CD1c-positive myeloid dendritic cell (primary cell): ENCODE data around the gene ADARB1.
"Not testable (repeated sequence)": the region's sequence is repeated elsewhere in the genome, so short reads cannot be mapped to it uniquely, and the experiment has no call there.

Experiments
- DNase-seq: peaks from one replicate; pipeline ENCODE4 v3.0.0-alpha.2; 2016; ENCODE audit errors: extremely low spot score

Gene ADARB1

DNA sequence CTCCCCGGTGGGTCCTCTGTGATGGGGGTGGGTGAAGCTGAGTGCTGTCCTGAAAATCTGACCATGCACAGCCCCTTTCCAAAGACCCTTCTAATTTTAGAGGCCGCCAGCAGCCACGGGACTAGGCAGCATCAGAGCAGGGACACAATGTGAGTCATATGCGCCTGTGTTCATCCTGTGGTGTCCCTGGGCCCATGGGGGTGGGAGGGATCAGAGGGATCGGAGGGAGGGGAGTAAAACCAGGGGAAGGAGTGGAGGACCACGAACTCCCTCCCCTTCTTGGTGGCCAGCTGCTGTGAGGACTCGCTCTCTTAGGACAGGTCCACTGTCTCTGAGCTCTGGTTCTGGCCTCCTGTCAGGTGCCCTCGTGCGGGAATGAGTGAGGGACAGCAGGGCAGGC lies 61.5 kb downstream of the ADARB1 start:
- DNase-seq = no peak

DNA sequence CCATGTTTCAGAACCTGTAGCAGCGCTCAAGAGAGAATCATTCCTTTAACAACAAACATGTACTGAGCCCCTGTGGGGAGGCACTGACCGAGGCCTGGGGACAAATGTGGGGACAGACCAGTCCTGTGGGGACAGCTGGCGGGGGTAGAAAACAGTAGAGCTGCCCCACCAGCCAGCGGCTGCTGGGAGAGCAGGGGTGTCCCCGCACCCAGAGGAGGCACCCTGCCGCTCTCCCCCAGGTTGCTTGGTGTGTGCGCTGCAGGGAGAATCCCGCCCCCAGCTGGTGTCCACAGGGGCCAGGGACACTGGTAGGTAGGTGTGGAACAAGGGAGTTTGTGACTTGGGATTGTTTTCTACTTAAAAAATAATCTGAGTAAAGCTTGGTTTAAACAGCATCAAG lies 62.1 kb downstream of the ADARB1 start:
- DNase-seq = no peak

DNA sequence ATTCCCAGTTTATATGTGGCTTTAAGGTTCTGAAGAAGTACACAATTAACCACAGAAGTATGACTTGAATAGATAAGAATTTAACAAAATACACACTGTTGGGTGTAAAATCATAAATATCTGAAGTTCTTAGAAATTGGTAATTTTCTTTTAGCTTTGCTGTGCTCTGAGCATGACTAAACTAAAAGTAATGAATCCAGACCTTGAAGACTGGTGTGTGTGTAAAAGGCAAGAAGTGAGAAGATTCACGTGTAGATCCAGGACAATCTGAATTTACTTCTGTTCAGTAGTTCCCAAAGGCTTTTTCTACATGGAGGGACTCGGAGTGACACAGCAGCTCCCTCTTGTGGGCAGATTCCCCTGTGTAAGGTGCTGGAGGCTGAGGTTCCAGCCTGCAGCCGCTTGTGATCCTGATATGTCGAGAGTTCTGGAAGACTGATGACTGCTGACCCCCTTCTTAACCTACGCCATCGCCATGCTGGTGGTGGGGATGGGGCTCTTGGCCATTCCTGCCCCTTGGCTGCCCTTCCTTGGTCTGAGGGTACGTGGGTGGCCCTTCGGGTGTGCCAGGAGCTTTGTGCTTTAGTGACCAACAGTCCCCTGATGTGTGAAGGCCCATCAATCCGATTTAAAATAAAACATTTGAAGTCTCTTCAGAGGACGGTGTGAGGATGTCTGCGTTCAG lies 62.7 kb downstream of the ADARB1 start:
- peak; percentile 83 for DNase-seq

DNA sequence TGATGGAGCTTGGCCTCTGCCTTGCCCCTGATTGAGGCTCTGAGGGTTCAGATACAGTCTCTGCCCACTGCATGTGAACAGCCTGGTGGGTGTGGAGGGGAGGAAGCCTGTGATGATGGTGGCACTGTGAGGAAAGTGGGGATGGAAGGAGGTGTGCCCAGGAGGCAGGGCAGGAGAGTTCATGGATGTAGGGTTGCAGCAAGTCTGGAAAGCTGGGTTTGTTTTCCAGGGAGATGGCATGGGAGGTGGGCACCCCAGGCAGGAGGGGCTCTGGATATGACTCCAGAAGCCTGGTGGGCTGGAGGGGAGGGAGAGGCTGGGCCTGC lies 63.2 kb downstream of the ADARB1 start:
- no peak for DNase-seq

DNA sequence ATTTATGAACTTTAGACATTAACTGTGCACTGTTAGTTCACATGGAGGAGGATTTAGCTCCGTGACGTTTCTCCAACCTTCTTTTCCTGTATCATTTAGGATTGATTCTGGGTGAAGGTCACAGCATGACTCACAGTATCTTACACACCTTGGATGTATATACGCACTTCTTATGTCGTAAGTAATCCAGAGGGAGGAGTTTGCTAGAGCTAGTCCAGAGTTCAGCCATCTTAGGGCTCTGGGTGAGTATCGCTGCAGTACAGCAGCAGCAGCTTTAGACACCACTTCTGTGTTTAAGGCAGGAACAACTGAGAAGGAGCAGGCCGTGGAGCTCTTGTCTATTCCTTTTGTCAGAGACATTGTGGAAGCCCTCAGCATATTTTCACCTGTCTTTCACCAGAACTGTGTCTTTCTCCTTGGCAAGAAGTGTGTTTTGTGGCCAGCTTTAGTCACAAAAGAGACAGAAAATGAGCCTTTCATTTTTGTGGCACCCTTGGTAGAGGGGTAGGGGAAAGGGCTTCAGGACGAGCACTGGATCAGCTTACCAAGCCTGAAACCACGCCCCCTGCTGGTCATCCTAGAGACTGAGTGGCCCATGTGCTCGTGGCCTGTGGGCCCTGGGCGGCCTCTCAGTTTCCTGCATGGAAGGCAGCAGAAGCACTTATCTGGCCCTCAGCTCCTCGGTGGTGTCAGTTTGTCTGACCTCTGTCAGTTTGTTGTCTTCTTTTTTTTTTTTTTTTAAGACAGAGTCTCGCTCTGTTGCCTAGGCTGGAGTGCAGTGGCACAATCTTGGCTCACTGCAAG lies 64.0 kb downstream of the ADARB1 start:
- peak; percentile 80 for DNase-seq

DNA sequence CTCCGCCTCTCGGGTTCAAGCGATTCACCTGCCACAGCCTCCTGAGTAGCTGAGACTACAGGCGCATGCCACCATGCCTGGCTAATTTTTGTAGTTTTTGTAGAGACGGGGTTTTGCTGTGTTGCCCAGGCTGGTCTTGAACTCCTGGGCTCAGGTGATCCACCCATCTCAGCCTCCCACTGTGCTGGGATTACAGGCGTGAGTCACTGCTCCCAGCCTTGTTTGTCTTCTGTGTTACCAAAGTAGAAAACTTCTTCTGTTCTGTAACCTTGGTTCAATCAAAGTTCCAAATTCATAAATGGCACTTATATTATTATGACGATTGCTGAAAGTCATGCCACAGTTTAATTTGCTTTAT lies 64.6 kb downstream of the ADARB1 start:
- DNase-seq = not testable (repeated sequence)

DNA sequence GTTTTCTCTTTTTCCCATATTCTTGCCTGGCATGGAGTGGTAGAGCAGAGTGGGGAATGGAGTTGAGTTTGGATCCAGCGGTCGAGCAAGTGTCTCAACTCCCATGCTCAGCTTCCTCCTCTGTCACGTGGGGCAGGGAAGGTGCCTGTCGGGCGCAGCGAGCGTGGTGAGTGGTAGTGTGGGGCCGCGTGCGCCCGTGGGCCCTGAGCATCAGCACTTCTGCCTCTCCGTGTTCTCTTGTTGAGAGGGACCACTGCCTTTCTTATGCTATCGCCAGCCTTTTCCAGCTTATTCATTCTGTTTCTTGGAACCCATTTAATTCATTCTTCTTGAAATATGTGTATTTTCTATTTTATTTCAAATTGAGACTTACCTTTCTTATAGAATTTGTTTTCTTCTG lies 65.1 kb downstream of the ADARB1 start:
- DNase-seq = no peak

DNA sequence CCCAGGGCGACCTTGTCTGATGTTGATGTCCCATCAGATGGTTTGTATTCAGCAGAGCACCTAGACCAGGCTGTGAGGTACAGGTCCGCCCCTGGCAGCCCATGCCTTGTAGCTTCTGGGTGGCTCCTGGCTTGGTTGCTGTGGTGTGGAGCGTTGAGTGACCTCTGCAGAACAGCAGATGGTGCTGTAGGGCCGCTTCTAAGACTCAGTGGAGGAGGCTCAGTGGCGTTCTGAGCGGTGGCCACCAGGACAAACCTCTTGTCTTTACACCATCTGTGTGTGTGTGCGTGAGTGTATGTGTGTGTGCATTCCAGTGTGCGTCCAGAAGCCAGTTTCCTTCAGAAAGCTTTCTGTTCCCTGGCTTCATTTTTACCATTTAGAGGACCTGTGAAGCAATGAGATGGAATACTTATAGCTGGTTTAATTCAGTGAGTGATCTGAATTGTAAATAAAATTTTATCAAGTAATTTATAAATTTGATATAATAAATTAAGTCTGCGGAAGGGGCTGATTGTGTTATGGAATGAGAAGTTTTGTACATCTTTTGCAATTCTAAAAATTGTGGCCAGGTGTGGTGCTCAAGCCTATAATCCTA lies 66.1 kb downstream of the ADARB1 start:
- DNase-seq = peak; percentile 85

DNA sequence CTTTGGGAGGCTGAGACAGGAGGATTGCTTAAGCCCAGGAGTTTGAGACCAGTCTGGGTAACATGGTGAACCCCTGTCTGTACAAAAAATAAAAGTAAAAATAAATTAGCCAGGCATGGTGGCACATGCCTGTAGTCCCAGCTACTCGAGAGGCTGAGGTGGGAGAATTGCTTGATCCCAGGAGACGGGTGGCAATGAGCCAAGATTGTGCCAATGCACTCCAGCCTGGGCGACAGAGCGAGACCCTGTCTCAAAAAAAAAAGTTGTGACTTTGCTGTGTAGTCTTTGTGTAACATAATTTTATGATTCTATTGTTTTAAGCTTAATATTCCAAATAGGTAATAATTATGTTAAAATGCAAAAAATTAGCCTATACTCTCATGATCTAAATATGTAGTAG lies 66.6 kb downstream of the ADARB1 start:
- DNase-seq = not testable (repeated sequence)

DNA sequence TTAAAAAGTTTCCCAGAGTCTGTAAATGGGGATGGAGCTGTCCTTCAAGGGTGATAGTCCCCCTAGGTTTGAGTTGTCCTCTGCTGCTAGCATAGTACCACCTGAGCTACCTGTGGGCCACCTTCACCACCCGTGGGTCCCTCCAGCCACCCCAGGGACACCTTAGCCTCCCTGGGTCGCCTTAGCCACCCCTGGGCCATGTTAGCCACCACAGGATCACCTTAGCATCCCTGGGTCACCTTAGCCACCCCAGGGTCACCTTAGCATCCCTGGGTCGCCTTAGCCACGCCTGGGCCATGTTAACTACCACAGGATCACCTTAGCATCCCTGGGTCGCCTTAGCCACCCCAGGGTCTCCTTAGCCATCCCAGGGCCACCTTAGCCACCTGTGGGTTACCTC lies 67.1 kb downstream of the ADARB1 start:
- no peak for DNase-seq

DNA sequence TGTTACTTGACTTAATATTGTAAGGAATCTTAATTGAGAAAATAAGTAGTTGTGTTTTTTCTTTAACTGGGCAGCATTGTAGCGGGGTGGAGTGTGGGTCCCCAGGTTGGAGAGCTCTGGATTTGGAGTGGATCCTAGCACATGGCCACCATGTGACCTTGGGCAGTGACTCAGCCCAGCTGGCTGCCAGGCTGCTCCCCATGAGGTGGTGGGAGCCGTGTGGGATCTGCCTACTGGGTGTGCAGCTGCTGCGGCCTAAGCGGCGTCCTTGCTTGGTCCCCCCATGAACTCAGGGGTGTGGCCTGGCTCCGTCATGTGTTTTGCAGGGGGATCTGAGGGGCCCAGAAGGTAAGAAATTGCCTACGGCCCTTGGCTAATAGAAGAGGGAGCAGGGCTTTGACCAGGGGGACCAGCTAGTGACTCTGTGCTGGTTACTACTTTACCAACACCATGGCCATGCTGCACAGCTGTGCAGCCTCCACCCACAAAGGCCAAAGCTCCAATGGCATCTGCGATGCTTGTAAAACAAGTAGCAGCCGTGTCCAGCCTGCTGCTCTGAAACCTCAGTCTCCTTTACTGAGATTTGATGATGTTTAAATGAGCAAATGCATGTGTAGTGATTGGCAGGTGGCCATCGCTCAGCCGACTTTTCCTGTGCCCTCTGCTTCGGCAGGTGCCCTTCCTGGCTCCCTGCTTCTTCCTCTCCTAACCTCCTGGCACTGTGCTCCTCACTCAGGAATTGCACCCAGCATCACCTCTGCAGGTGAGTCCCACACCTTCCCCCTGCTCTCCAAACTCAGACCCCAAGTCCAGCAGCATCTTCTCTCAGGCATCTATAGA lies 68.3 kb downstream of the ADARB1 start:
- no peak for DNase-seq

DNA sequence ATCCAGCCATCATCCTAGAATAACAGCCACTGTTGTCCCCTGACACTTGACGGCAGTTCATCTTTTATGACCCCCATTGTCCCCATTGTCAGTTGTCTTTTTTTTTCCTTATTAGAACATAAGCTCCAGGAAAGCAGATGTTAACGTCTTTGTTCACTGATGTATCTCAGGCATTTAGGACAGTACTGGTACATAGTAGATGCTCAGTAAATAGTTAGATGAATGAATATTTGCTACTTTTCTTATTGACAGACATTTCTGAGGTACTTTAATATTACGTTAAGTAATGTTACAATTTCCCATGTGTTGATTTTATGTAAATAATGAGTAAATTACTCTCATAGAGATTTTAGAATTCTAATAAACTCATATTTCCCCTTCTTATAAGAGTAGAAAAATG lies 69.5 kb downstream of the ADARB1 start:
- DNase-seq = no peak

DNA sequence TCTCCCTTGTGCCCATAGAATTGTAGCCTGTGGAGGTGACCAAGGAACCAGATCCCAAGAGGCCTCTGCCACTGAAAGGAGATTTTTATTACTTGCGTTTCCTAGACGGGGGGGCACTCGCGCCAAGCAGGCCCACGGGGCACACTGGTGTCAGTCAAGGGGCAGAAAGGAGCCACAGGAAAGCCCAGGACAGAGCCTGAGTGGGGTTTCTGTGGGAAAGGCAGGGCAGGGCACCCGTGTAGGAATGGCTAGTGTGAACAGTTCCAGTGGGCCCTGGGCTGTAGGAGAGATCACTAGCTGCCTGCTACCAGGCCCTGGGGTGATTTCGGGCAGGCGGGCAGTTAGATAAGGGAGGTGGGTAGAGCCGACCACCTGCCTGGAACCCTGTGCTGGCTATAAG lies 70.8 kb downstream of the ADARB1 start:
- DNase-seq = no peak

DNA sequence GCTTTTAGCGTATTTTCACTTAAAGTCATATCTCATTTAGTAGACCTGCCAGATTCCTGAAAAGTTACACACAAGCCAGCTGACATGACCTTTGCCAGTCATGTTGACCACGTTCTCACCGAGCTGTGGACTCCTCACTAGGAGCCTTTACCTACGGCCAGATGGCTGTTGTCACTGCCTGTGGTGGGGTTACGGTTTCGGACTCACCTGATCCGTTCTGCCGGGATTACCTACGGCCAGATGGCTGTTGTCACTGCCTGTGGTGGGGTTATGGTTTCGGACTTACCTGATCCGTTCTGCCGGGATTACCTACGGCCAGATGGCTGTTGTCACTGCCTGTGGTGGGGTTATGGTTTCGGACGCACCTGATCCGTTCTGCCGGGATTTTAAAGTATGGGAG lies 71.5 kb downstream of the ADARB1 start:
- DNase-seq = not testable (repeated sequence)

DNA sequence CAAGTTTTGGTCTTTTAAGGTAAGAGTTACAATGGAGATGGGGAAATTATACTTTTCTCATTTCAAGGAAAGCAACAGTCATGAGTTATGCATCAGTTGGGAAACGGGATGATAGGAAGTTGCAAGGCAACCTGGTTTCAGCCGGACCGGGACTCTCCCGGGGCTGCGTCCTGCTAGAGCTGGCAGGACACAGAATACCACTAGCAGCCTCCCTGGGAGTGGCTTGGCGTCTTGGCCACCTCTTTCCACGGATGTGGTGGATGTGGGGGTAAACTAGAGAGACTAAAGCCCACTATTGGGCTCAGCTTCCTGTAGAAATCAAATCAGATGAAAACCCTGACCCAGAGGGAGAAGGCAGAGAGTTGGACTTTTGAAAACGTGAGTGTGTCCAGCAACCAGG lies 71.9 kb downstream of the ADARB1 start:
- no peak for DNase-seq

DNA sequence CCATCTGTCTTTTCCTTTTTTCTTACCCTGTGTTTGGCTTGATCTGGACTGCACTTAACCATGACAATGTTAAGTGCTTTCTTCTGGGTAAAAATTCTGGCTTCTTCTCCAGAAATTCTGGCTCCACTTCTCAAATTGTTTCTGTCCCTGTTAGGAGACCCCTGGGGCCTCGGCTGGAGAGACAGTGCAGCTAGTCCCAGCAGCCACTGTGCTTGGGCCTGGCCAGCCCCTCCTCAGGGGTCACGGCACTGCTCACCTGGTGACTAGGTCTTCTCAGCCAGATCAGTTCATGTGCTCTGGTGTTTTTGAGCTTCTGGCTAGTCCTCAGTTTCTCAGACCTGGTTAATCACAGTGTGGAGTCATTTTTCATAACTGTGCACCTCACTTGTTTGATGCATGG lies 72.4 kb downstream of the ADARB1 start:
- DNase-seq = no peak

DNA sequence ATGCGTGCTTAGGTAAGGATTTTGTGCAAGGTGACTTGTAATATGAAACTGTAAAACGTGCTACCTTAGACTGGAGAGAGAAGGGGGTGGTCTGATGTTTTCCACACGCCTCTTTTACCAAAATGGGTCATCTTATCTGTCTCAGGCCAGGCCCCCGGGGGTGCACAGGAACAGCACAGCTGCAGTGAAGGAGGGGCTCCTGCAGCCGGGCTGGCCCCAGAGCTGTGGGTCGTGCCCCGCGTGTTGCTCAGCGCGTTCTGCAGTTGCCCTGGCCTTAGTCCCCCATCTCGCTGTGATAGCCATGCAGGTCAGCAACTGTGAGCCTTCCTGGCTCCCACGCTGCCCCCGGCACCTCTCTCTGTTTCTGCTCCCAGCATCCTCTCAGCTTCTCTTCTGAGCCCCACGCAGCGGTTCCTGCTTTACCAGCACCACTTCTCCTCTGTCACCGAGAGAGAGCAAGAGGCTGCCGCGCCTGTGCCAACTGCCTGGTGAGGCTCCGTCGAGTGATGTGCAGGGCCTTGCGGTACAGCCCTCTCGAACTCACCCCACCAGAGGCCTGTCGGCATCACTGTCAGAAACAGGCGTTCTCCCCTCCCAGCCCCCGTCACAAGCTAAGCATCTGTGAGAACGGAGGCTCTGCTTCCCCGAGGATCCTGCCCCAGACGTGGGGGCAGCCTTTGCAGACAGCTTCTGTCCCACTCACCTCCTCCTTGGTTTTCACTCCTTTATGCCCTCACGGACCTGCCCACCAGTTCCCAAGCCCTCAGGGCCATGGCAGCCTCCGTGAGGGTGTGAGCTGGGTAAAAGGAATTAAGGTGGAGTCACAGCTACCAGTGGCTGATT lies 73.3 kb downstream of the ADARB1 start:
- DNase-seq = no peak

DNA sequence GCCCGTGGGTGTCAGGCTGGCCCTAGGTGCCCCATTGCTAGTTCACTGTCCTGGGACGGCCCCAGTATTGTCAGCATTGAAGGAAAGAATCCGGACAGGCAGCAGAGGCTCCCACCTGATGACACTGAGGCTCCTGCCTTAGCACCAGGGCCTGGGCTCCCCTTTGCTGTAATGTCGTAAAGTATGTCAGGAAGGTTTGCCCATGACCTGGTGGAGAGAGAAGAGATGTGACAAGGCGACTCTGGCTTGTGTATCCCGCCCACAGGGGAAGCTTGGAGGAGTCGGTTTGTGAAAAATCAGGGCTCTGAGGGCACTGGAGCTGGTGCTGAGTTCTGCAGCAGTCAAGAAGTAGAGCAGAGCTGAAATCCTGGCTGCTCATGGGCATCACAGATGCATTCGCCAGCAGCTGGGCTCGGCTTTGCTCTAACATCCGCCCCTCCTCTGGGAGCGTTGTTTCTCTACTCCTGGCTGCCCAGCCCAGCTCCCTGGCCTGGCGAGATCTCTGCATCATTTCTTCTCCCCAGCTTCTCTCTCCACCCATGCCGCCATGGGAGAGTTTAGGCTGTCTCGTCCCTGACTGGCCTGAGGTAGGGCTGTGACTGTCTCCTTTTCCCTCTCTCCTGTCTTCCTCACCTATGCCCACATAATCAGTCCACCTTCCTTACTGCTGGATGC lies 74.1 kb downstream of the ADARB1 start:
- no peak for DNase-seq

DNA sequence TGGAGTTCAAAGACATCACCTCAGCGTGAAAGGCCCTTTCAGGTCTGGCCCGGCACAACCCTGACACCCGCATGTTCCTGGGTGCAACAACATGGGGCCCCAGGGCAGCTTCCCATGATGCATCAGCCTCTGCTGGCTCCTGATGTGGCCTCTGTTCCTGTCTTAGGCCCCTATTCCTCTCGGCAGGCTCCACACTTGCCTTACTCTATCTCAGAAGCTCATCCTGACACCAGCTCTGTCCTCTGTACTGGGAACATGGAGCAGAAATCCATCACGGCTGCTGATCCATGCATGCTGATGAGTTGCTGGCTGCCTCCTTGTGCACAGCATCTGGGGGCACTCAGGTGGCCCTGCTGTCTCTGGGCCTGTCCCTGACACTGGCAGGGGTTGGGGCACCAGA lies 74.6 kb downstream of the ADARB1 start:
- no peak for DNase-seq

DNA sequence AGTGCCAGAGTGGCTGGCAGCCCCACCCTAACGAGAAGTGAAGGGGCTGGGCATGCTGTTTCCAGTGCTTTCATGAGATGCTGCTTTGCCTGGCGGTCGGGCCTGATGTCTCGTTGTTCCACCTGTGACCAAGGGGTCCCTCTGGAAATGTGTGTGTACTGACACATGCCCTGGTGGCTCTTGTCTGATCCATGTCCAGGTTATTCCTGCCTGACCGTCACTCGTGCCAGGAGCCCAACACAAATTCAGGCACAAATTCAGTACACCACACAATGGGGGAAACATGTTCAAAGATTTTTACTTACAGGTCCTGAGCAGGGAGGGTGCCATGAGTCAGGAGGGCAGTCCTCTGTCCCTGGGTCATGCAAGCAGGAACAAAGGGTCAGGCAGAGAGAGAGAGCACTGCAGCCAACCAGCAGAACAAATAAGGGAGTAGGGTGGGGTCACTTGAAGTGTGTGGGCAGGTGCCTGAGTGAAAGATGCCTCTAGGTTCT lies 76.3 kb downstream of the ADARB1 start:
- DNase-seq = peak; percentile 17
